ENCODE data around the gene LCE5A.
"Not testable (repeated sequence)": the region's sequence is repeated elsewhere in the genome, so short reads cannot be mapped to it uniquely, and the experiment has no call there.

Gene LCE5A

GRCh38 chr1:152516082-152516481 is 5.5 kb downstream of the LCE5A start:
- no peak for DNase-seq (ENCODE audit: low spot score)

GRCh38 chr1:152517237-152517811 is 6.7 kb downstream of the LCE5A start:
- DNase-seq (ENCODE audit: low spot score) = peak; percentile 72

- no peak for DNase-seq (ENCODE audit: low spot score)
Measured at GRCh38 chr1:152519851-152520250, 9.2 kb downstream of the LCE5A start.

GRCh38 chr1:152520561-152521090 is 10.0 kb downstream of the LCE5A start:
- DNase-seq (ENCODE audit: low spot score) = no peak

- peak; percentile 32 for DNase-seq (ENCODE audit: low spot score)
Measured at GRCh38 chr1:152525080-152525641, 14.6 kb downstream of the LCE5A start.

- peak; percentile 42 for DNase-seq (ENCODE audit: low spot score)
Measured at GRCh38 chr1:152533327-152533938, 22.8 kb downstream of the LCE5A start.

GRCh38 chr1:152535774-152536173 is 25.2 kb downstream of the LCE5A start:
- DNase-seq (ENCODE audit: low spot score) = no peak

- DNase-seq (ENCODE audit: low spot score) = no peak
Measured at GRCh38 chr1:152537496-152537895, 26.9 kb downstream of the LCE5A start.

GRCh38 chr1:152539901-152540300 is 29.3 kb downstream of the LCE5A start:
- no peak for DNase-seq (ENCODE audit: low spot score)

- DNase-seq (ENCODE audit: low spot score) = peak; percentile 30
Measured at GRCh38 chr1:152543820-152544219, 33.2 kb downstream of the LCE5A start.

GRCh38 chr1:152546704-152547103 is 36.1 kb downstream of the LCE5A start:
- no peak for DNase-seq (ENCODE audit: low spot score)

GRCh38 chr1:152548358-152548757 is 37.8 kb downstream of the LCE5A start:
- DNase-seq (ENCODE audit: low spot score) = not testable (repeated sequence)

Measured in SW480 (cell line).